GM18867 (cell line): ENCODE data around the gene TTLL10.
"Not testable (repeated sequence)": the region's sequence is repeated elsewhere in the genome, so short reads cannot be mapped to it uniquely, and the experiment has no call there.

Experiments
- ATAC-seq: cut with Tn5 transposase; IDR thresholded peaks from one replicate; pipeline ENCODE4 v1.9.1; 2021; ENCODE audit warnings: mild to moderate bottlenecking, moderate library complexity; ENCODE audit not compliant: unreplicated experiment

TTLL10 gene

GRCh38 chr1:1140673-1141072 is 33.0 kb upstream of the TTLL10 start:
- ATAC-seq, result no peak

GRCh38 chr1:1141244-1141910 is 32.3 kb upstream of the TTLL10 start:
- ATAC-seq, result no peak

GRCh38 chr1:1141911-1142250 is 31.8 kb upstream of the TTLL10 start:
- no peak for ATAC-seq

- ATAC-seq, result not testable (repeated sequence)
Observed at GRCh38 chr1:1142352-1142751, 31.3 kb upstream of the TTLL10 start.

GRCh38 chr1:1142844-1143243 is 30.8 kb upstream of the TTLL10 start:
- ATAC-seq, result no peak

GRCh38 chr1:1143636-1144035 is 30.0 kb upstream of the TTLL10 start:
- no peak for ATAC-seq

GRCh38 chr1:1144122-1144842 is 29.4 kb upstream of the TTLL10 start:
- ATAC-seq, result no peak

- ATAC-seq, result no peak
Observed at GRCh38 chr1:1144843-1145546, 28.7 kb upstream of the TTLL10 start.

GRCh38 chr1:1145547-1145914 is 28.1 kb upstream of the TTLL10 start:
- no peak for ATAC-seq

GRCh38 chr1:1146026-1146425 is 27.7 kb upstream of the TTLL10 start:
- no peak for ATAC-seq

GRCh38 chr1:1146596-1146995 is 27.1 kb upstream of the TTLL10 start:
- ATAC-seq, result no peak

- ATAC-seq, result no peak
Observed at GRCh38 chr1:1148061-1148460, 25.6 kb upstream of the TTLL10 start.

- no peak for ATAC-seq
Observed at GRCh38 chr1:1148569-1148968, 25.1 kb upstream of the TTLL10 start.

- ATAC-seq, result no peak
Observed at GRCh38 chr1:1149416-1149815, 24.3 kb upstream of the TTLL10 start.

- no peak for ATAC-seq
Observed at GRCh38 chr1:1150100-1150499, 23.6 kb upstream of the TTLL10 start.

- ATAC-seq, result no peak
Observed at GRCh38 chr1:1151306-1151705, 22.4 kb upstream of the TTLL10 start.

GRCh38 chr1:1152431-1152830 is 21.2 kb upstream of the TTLL10 start:
- not testable (repeated sequence) for ATAC-seq

GRCh38 chr1:1153215-1153614 is 20.5 kb upstream of the TTLL10 start:
- ATAC-seq, result not testable (repeated sequence)

GRCh38 chr1:1153874-1154273 is 19.8 kb upstream of the TTLL10 start:
- no peak for ATAC-seq

- ATAC-seq, result no peak
Observed at GRCh38 chr1:1155258-1155657, 18.4 kb upstream of the TTLL10 start.

- ATAC-seq, result no peak
Observed at GRCh38 chr1:1156140-1157032, 17.3 kb upstream of the TTLL10 start.
